Dendritic cell treated with granulocyte-macrophage colony-stimulating factor and Interleukin-4, amounts not matched to agents 40 ng/mL and 50 ng/mL, for 4 days (primary cell): ENCODE results near the gene BRME1.

Experiments
- H3K27ac Mint-ChIP-seq: one replicate; pipeline ENCODE4 v1.8.0; 2022; ENCODE audit warnings: mild to moderate bottlenecking, mixed read lengths
- H3K27me3 Mint-ChIP-seq: one replicate; pipeline ENCODE4 v1.8.0; 2022; ENCODE audit warnings: mild to moderate bottlenecking, mixed read lengths
- H3K36me3 Mint-ChIP-seq: one replicate; pipeline ENCODE4 v1.8.0; 2022; ENCODE audit warnings: low read depth, mixed read lengths
- H3K4me1 Mint-ChIP-seq: one replicate; pipeline ENCODE4 v1.8.0; 2022; ENCODE audit warnings: low read depth, mixed read lengths
- H3K4me3 Mint-ChIP-seq: one replicate; pipeline ENCODE4 v1.8.0; 2022; ENCODE audit warnings: mild to moderate bottlenecking, moderate library complexity, mixed read lengths
- H3K9me3 Mint-ChIP-seq: one replicate; pipeline ENCODE4 v1.8.0; 2022; ENCODE audit warnings: mixed read lengths
- intact Hi-C: fragments of 100-400 bp; cut with micrococcal nuclease; formaldehyde crosslinking; loops from one replicate; pipeline ENCODE4 v1.15.0; 2022

BRME1 gene

DNA sequence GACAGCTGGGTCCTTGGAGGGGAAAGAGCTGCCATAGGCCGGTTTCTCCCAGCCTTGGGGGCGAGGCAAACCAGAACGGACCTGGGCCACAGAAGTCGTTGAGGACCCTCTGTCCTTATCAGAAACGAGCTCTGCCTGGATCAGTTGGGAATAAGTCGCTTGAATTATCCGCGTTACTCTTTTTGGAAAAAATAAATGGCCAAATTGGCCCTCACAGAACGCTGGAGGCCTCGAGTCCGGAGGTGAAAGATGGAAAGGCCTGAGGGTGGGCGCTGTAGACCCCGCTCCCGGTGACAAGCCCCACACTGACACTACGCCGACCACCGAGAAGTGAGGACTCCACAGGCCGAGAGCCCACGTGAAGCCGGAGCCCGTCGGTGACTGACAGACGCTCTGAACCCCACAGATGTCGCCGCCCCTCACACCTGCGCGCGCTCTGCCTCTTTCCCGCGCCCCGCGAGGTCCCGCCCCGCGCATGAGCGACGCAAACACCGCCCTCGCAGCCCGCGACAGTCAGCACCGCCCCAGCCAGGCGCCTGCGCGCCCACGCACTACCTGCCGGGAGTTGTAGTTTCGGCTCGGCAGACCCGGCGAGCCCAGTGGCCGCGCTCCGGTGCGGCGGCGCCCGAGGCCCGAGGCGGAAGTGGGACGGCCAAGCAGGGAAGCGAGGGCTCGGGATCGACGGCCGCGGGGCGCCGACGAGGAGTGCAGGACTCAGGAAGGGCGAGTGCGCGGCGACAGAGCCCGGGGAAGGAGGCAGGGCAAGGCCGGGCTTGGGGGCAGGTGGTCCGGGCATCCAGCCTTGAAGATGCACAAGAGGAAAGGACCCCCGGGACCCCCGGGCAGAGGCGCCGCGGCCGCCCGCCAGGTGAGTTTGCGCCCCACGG is at the start of gene BRME1, which contains the start of gene CC2D1A:
Gene BRME1 (minus strand): TSS at position 484 of the 887 bp plus-strand sequence. CDS start 1,225 bp downstream, outside the sequence.
Gene CC2D1A (plus strand): TSS at position 568 of the 887 bp plus-strand sequence. CDS start 241 bp downstream, at position 809.
- peak within 1 kb of the TSS; percentile 91 for H3K4me3 Mint-ChIP-seq
- no peaks in the 10 kb centered on the region for H3K9me3 Mint-ChIP-seq
- H3K27me3 Mint-ChIP-seq: no peaks in the 10 kb centered on the region
- intact Hi-C loops: no loop called here
- H3K4me1 Mint-ChIP-seq: peaks cover 31% of the 10 kb centered on the region
- H3K36me3 Mint-ChIP-seq: peaks cover 23% of the 10 kb centered on the region
- peak within 1 kb of the TSS; percentile 85 for H3K27ac Mint-ChIP-seq

DNA sequence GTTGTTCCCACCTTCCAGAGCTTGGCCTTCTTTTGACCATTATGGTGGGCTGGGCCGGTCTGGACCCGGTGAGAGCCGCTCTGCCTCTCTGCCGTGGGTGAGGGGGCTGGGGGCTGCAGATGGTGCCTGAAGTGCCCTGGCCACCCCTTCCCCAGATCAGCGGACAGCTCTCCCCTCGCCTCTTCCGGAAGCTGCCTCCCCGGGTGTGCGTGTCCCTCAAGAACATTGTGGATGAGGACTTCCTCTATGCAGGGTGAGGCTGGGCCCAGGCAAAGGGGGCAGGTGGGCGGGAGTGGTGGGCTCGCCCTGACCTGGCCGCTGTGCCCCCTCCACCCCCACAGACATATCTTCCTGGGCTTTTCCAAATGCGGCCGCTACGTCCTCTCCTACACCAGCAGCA is 48.3 kb upstream of the BRME1 start:
- no peaks in the 10 kb centered on the region for H3K27me3 Mint-ChIP-seq
- intact Hi-C loops: loop anchor here (5.0 kb wide), 1 partner anchor 78 kb away; the partner anchor contains the start of gene IL27RA
- peak overlapping the region; percentile 90 for H3K27ac Mint-ChIP-seq
- H3K36me3 Mint-ChIP-seq: peaks cover 66% of the 10 kb centered on the region
- peaks cover 27% of the 10 kb centered on the region for H3K4me1 Mint-ChIP-seq
- no peak overlapping the region for H3K4me3 Mint-ChIP-seq
- no peaks in the 10 kb centered on the region for H3K9me3 Mint-ChIP-seq

DNA sequence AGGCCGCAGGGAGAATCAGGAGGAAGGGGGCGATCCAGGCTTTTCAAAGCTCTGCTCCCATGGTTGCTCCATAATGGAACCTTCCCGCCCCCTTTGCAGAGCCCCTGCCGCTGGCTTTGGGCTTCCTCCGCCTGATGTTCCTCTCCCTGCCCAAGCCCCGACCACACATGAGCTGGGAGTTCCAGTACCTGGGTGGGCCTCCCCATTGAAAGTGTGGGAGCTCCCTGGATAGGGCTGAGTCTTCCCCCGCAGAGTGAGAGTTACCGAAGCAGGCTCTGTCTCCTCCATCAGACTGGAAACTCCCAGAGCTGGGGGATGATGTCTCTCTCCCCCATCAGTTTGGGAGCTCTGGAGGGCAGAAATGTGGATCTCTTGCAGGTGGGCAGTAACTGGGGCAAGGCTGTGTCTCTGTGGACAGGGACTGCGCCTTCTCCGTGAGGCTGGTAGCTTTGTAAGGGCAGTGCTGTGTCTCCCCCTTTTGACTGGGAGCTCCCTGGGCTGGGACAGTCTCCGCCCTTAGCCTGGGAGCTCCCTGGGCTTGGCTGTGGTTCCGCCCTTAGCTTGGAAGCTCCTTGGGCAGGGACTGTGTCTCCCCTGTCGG is 47.1 kb upstream of the BRME1 start:
- Mint-ChIP-seq H3K4me3 (peak overlapping the region; percentile 94), H3K27ac (peak overlapping the region; percentile 90), H3K36me3 (peaks cover 54% of the 10 kb centered on the region), H3K4me1 (peaks cover 27% of the 10 kb centered on the region), H3K9me3 (no peaks in the 10 kb centered on the region), H3K27me3 (peaks cover 2% of the 10 kb centered on the region)
- intact Hi-C loops: loop anchor here (1.0 to 5.0 kb wide), 3 partner anchors 52 to 79 kb away; partner anchors contain the start of gene IL27RA

DNA sequence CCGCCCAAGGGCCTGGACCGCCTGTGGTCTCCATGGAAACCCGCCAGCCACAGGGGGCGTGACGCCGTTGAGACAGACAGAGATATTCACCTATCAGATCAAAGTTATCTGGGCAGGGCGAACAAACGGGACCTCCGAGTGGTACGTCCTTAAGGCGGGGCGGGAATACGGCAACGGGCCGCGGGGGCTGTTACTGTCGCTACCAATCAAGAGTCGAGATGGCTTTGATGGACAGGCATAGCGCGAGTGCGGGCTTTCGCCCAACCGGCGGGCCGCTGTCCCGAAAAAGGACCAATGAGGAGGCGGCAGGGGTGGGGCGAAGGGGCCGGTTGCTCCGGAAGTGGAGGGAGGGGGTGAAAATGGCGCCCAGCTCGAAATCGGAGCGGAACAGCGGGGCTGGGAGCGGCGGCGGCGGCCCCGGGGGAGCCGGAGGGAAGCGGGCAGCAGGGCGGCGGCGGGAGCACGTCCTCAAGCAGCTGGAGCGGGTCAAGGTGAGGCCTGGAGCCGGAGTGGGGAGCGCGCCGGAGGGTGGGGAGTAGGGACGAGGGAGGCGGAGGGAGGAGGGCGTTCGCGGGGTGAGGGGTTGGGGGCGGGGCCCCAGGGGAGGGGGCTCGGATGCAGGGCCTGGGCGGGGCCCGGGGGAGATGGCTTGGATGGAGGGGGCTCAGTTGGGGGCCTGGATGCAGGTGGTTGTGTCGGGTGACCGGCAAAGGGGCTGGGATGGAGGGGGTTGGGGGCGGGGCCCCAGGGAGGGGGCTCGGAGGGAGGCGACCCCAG is 46.4 kb upstream of the BRME1 start, which contains the start of gene DCAF15:
Gene DCAF15 (plus strand): TSS at position 356 of the 777 bp plus-strand sequence. CDS start 4 bp downstream, at position 360.
- Mint-ChIP-seq H3K27ac (peak within 1 kb of the TSS; percentile 90), H3K4me3 (peak within 1 kb of the TSS; percentile 94), H3K27me3 (peaks cover 2% of the 10 kb centered on the region), H3K9me3 (no peaks in the 10 kb centered on the region), H3K36me3 (peaks cover 47% of the 10 kb centered on the region), H3K4me1 (peaks cover 27% of the 10 kb centered on the region)
- intact Hi-C loops: loop anchor here (1.0 to 5.0 kb wide), 3 partner anchors 53 to 80 kb away; partner anchors contain the start of gene IL27RA

DNA sequence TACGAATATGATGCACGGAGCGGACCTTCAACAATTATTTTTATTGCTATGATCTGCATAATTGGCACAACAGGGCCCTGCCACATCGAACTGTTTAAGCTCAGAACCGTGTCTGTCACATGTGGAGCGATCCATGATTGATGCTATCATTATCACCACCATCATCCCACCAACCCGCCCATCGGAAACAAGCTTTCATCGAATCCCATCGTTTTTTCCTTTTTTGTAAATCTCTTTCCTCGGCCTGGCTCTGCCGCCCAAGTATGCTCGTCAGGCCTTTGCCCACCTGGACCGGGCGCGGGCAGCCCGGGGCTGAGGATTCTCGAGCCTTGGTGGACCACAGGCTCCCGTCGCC is 45.9 kb upstream of the BRME1 start:
- intact Hi-C loops: loop anchor here (1.0 to 5.0 kb wide), 3 partner anchors 54 to 81 kb away; partner anchors contain the start of gene IL27RA
- H3K36me3 Mint-ChIP-seq: peaks cover 42% of the 10 kb centered on the region

DNA sequence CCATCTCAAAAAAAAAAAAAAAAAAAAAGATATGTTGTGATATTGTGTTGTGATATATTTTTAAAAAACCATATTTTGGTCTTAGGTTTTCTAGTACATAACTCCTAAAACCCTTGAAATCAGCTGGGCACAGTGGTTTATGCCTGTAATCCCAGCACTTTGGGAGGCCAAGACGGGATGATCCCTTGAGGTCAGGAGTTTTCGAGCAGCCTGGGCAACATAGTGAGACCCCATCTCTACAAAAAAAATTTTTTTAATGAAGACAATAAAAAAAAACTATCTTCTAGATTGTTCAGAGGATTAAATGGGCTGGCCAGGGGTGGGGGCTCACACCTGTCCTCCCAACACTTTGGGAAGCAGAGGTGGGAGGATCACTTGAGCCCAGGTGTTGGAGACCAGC is 45.1 kb upstream of the BRME1 start:
- H3K4me3 Mint-ChIP-seq: no peak overlapping the region
- H3K4me1 Mint-ChIP-seq: peaks cover 22% of the 10 kb centered on the region
- H3K36me3 Mint-ChIP-seq: peaks cover 34% of the 10 kb centered on the region
- H3K9me3 Mint-ChIP-seq: no peaks in the 10 kb centered on the region
- H3K27ac Mint-ChIP-seq: no peak overlapping the region
- peaks cover 2% of the 10 kb centered on the region for H3K27me3 Mint-ChIP-seq
- intact Hi-C loops: loop anchor here (5.0 kb wide), 1 partner anchor 81 kb away; the partner anchor contains the start of gene IL27RA

More for the DNA sequence above, 45.9 kb upstream of the BRME1 start:
- Mint-ChIP-seq H3K4me1 (peaks cover 22% of the 10 kb centered on the region), H3K9me3 (no peaks in the 10 kb centered on the region), H3K4me3 (peak overlapping the region; percentile 94), H3K27me3 (peaks cover 2% of the 10 kb centered on the region), H3K27ac (peak overlapping the region; percentile 90)

DNA sequence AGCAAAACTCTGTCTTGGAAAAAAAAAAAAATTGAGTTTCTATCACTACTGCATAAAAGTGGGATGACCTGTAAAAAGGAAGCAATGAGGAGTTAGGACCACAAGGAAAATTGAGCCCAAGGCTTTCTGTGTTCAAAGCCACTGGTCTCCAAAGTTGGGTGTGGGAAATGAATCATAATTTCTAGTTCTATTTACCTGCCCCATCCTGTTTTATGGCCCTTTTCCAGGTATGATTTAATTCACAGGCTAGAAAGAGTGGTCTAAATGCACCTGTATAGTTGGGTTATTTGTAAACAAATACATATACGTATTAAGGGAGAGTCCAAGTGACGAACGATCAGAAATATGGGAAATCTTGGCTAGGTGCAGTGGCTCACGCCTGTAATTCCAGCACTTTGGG is 40.5 kb upstream of the BRME1 start:
- Mint-ChIP-seq H3K4me3 (no peak overlapping the region), H3K4me1 (no peaks in the 10 kb centered on the region), H3K9me3 (no peaks in the 10 kb centered on the region), H3K27me3 (peaks cover 3% of the 10 kb centered on the region), H3K27ac (no peak overlapping the region), H3K36me3 (no peaks in the 10 kb centered on the region)
- intact Hi-C loops: no loop called here

DNA sequence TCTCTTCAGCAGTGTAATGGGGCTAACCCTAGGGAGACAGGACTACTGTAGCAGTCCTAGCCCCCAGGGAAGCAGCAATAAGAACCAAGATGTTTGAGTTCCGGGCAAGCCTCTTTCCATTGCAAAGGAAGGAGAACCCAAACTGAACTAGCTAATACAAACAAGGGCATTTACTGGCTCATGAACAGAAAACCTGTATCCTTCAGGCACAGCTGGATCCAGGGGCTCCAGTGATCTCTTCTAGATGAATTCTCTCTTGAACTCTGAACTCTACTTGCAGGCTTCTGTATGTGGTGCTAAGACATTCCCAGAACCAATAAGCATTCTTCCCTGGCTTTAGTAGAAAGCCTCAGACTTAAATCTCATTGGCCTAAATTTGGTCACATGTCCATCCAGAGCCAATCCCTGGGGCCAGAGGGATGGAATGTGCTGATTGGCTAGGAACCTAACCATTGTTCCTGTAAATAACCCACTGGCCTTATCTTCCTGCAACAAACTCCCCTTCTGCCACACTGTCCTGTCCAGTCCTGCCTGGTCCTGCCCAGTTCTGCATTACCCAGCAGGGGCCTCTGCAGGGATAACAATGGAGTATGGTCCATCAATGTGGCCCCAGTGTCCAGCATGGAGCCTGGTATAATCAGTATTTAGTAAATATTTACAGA is 36.2 kb upstream of the BRME1 start:
- H3K27ac Mint-ChIP-seq: no peak overlapping the region
- no peaks in the 10 kb centered on the region for H3K9me3 Mint-ChIP-seq
- peaks cover 5% of the 10 kb centered on the region for H3K4me1 Mint-ChIP-seq
- H3K4me3 Mint-ChIP-seq: no peak overlapping the region
- H3K27me3 Mint-ChIP-seq: peaks cover 26% of the 10 kb centered on the region
- intact Hi-C loops: no loop called here
- no peaks in the 10 kb centered on the region for H3K36me3 Mint-ChIP-seq

DNA sequence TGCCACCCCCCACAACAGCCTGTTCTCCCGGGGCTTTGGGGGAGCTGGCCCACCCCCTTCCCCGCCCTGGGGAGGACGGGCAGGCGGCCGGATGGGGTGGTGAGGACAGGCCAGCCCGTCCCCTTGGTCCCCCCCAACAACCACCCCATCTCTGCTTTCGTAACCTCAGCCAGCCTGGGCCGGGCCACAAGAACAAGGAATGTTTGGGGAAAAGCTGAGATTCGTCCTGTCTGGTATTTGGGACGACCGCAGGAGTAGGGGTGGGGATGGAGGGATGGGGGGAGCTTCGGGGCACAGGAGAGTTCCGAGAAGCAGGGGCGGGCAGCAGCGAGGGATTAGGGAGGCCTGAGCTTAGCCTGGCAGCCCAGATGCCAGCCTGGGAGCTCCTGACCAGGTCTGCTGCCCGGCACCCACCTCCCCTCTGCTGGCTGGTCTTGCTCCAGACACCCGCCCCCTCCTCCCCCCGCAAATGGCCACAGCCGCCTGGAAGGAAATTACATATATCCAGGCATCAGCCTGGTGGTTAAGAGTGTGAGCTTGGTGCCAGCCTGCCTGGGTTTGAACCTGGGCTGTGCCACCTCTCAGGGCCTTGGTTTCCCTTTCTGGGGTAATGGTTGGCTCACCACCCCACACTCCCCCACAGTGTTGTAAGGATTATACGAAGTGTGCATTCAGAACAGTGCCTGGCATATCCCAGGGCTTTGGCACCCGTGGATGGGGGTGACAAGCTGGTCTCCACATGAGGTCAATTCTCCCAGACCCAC is 32.6 kb upstream of the BRME1 start, which contains the start of gene PODNL1:
Gene PODNL1 (minus strand): TSS at position 117 of the 764 bp plus-strand sequence. CDS start 236 bp downstream, outside the sequence.
- peaks cover 38% of the 10 kb centered on the region for H3K27me3 Mint-ChIP-seq
- no peaks in the 10 kb centered on the region for H3K36me3 Mint-ChIP-seq
- no peak within 1 kb of the TSS for H3K27ac Mint-ChIP-seq
- peaks cover 6% of the 10 kb centered on the region for H3K4me1 Mint-ChIP-seq
- H3K4me3 Mint-ChIP-seq: no peak within 1 kb of the TSS
- intact Hi-C loops: no loop called here
- no peaks in the 10 kb centered on the region for H3K9me3 Mint-ChIP-seq

DNA sequence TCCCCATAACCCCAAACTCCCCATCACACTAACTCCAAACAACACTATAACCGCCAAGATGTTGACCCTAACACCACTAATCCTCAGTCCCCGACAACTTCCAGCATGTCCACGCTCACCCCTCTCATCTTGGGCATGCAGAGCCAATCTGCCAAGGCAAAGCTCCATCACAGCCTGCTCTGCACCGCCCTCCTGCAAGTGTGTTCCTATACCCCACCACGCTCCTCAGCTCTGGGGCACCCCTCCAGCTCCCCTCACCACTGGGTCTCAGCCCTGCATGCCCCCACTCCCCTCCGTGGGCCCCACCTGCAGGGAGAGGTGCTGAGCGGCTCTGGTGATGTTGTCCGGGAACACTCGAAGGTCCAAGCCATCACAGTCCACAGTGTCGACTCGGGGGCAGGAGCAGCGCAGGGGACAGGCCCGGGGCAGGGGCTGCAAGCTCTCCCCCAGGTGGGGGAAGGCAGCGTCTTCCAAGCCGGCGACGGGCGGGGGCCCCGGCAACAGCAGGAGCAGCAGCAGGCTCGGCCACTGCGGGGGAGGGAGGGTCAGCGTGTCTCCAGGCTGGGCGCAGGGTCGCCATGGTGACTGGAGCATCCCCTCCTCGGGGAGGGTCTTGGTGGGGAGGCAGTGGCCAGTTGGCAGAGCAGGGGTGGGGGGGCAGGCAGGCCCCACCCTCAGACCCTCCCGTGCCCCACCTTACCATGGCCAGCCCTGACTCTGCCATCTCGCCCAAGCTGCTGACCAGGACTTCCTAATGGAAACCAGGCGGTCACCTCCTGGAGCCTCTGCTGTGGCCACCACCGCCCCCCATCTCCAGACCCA is 31.8 kb upstream of the BRME1 start:
- Mint-ChIP-seq H3K27ac (no peak overlapping the region), H3K4me3 (no peak overlapping the region), H3K27me3 (peaks cover 38% of the 10 kb centered on the region), H3K4me1 (peaks cover 6% of the 10 kb centered on the region), H3K36me3 (no peaks in the 10 kb centered on the region), H3K9me3 (no peaks in the 10 kb centered on the region)
- intact Hi-C loops: no loop called here

DNA sequence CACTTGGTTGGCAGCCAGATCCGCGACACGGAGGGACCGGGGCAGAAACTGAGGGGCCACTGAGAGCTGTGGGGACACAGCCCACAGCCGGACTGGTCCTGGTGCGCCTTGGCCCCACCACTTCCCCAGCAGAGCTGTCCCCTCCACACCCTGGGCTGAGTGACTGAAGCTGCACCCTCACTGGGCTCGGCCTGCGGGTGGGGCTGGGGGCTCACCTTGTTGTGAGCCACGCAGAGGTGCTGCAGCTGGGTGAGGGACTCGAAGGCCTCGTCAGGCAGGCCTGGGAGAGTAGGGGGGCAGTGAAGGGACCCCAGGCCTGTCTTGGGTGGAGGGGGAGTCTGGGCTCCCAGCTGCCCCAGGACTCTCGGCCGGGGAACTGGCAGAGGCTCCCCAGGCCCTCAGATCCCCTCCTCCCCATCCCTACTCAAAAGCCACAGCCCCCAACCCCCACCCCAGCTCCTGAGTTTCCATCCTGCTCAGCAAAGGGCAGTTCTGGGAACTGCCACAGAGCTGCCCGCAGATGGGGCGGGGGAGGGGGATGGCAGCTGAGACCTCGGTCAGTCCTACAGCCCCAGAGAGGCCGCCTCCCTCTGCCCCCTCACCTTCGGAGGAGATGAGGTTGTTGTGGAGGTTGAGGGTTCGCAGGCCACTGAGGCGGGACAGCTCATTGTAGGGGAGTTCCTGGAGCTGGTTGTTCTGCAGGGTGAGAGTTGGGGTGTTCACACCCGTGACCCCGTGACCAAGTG is 30.0 kb upstream of the BRME1 start:
- peaks cover 33% of the 10 kb centered on the region for H3K27me3 Mint-ChIP-seq
- no peaks in the 10 kb centered on the region for H3K9me3 Mint-ChIP-seq
- H3K27ac Mint-ChIP-seq: no peak overlapping the region
- H3K36me3 Mint-ChIP-seq: peaks cover 14% of the 10 kb centered on the region
- intact Hi-C loops: no loop called here
- no peak overlapping the region for H3K4me3 Mint-ChIP-seq
- H3K4me1 Mint-ChIP-seq: peaks cover 6% of the 10 kb centered on the region
